ACC112 (cell line): ENCODE data around the gene TMEM131L.
"Not testable (repeated sequence)": the region's sequence is repeated elsewhere in the genome, so short reads cannot be mapped to it uniquely, and the experiment has no call there.

Experiments
- H2AFZ ChIP-seq: fragments of 200-600 bp; sonication (generic); one replicate; pipeline ENCODE4 v1.6.0; 2017; ENCODE audit warnings: antibody characterized with exemption, low read length; ENCODE audit not compliant: unreplicated experiment
- H3K27ac ChIP-seq: fragments of 200-600 bp; sonication (generic); 2 replicates; pipeline ENCODE4 v1.5.1; 2014; ENCODE audit warnings: low read depth, mild to moderate bottlenecking, antibody characterized with exemption, low read length, moderate library complexity
- H3K27me3 ChIP-seq: fragments of 200-600 bp; sonication (generic); 2 replicates; pipeline ENCODE4 v1.6.1; 2014; ENCODE audit warnings: mild to moderate bottlenecking, antibody characterized with exemption, low read length, moderate library complexity, mixed read lengths; ENCODE audit not compliant: insufficient read depth
- H3K36me3 ChIP-seq: fragments of 200-600 bp; sonication (generic); 2 replicates; pipeline ENCODE4 v1.6.1; 2016; ENCODE audit warnings: mild to moderate bottlenecking, antibody characterized with exemption, low read length, moderate library complexity, mixed read lengths; ENCODE audit not compliant: insufficient read depth
- H3K4me1 ChIP-seq: fragments of 200-600 bp; sonication (generic); one replicate; pipeline ENCODE4 v1.6.1; 2016; ENCODE audit warnings: low read length, mixed read lengths; ENCODE audit not compliant: insufficient read depth, unreplicated experiment, control insufficient read depth
- H3K4me3 ChIP-seq: fragments of 200-600 bp; sonication (generic); 2 replicates; pipeline ENCODE4 v1.5.1; 2014; ENCODE audit warnings: mild to moderate bottlenecking, low read depth, low read length
- H3K79me2 ChIP-seq: fragments of 200-600 bp; sonication (generic); one replicate; pipeline ENCODE4 v1.6.0; 2016; ENCODE audit warnings: low read length; ENCODE audit not compliant: control insufficient read depth, unreplicated experiment, insufficient read depth

TMEM131L gene

DNA sequence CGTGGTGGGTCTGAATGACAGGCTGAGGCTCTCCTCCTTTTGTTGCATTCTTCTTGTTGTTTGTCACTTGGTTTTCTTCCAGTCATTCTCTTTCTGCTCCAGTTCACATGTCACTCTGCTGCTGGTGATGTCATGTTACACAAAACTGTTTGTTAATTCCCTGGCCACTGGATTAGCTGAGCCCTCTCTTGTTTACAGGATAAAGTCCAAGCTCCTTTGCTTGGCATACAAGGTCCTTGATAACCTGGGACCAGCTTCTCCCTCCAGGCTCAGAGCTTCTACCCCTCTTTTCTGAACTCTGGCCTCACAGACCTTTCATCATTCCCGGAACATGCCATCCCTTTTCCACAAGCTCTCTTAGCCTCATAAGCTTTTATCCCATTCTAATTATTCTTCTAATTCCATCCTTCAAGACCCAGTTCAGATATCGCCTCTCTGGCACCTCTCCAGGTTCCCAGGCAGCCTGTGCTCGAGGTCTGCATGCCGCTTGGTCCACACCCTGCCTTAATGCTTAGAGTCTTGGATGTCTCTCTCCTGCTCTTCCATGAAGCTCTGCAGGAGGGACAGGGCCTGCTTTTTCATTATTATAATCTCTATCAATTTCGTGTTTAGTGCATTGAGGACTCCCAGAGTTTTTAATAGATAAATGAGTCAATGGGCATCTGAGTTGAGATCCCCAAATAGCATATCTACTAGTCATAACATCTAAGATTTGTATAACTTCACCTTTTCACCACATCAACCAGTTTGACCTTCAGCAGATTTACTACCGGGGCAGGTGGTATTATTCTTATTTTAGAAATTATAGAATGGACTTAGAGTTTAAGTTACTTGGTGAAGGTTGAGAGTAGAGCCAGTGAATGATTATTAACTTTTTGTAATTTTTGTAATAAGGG lies 98.7 kb downstream of the TMEM131L start:
- no peaks in the 10 kb centered on the region for H3K79me2 ChIP-seq
- no peak overlapping the region for H2AFZ ChIP-seq
- no peaks in the 10 kb centered on the region for H3K4me1 ChIP-seq
- peaks cover 12% of the 10 kb centered on the region for H3K36me3 ChIP-seq
- no peaks in the 10 kb centered on the region for H3K27me3 ChIP-seq
- no peak overlapping the region for H3K4me3 ChIP-seq
- H3K27ac ChIP-seq: no peak overlapping the region

DNA sequence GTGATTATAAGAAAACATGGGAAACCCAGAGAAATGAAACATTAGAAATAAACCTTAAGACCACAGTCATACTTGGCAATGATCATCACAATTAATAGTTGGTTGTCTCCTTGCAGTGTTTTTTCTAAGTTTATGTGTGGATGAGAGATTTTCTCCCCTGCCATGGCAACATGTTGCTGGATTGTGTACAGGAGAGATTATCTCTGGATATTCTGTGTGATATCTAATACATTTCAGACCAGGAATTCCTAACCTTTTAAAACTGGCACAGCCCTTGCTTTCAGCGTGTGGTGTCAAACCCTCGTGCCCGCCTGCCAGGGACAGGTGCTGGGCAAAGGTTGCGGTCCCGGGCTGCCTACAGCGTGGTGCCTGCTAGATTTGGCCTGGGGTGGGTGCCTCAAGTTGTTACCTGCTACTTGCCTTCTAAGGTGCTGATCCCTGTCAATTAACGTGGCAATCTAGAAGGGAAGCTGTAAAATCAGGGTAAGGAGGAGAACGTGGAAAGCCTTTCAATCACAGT lies 100.5 kb downstream of the TMEM131L start:
- H3K27ac ChIP-seq: no peak overlapping the region
- H2AFZ ChIP-seq: no peak overlapping the region
- H3K36me3 ChIP-seq: no peaks in the 10 kb centered on the region
- H3K79me2 ChIP-seq: no peaks in the 10 kb centered on the region
- no peaks in the 10 kb centered on the region for H3K27me3 ChIP-seq
- H3K4me3 ChIP-seq: no peak overlapping the region
- H3K4me1 ChIP-seq: no peaks in the 10 kb centered on the region

- H3K27me3 ChIP-seq, H3K4me3 ChIP-seq, H3K36me3 ChIP-seq, H3K4me1 ChIP-seq, H3K79me2 ChIP-seq, H2AFZ ChIP-seq, H3K27ac ChIP-seq: not testable (repeated sequence)
These were observed 101.5 kb downstream of the TMEM131L start for GRCh38 chr4:153567660-153568059.

- H3K4me3 ChIP-seq: no peak overlapping the region
- H3K27me3 ChIP-seq: no peaks in the 10 kb centered on the region
- H3K4me1 ChIP-seq: peaks cover 9% of the 10 kb centered on the region
- H3K27ac ChIP-seq: no peak overlapping the region
- H3K36me3 ChIP-seq: no peaks in the 10 kb centered on the region
- H3K79me2 ChIP-seq: no peaks in the 10 kb centered on the region
- no peak overlapping the region for H2AFZ ChIP-seq
These were observed 104.2 kb downstream of the TMEM131L start for GRCh38 chr4:153570228-153570973.

- H3K27ac ChIP-seq: no peak overlapping the region
These were observed 104.9 kb downstream of the TMEM131L start for GRCh38 chr4:153571006-153571545.

DNA sequence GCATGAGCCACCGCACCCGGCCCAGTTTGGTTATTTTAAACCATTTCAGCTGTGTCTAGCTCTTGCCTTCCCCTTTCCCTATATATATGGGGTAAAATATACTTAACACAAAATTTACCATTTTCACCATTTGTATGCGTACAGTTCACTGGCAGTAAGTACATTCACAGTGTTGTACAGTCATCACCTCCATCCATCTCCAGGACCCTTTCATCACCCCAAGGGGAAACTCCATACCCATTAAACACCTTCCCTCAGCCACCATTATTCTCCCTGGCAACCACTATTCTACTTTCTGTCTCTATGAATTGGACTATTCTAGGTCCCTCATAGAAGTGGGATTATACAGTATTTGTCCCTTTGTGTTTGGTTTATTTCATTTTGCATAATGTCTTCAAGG lies 106.4 kb downstream of the TMEM131L start:
- peaks cover 9% of the 10 kb centered on the region for H3K4me1 ChIP-seq
- H2AFZ ChIP-seq: no peak overlapping the region
- H3K4me3 ChIP-seq: no peak overlapping the region
- H3K79me2 ChIP-seq: no peaks in the 10 kb centered on the region
- H3K27ac ChIP-seq: no peak overlapping the region
- no peaks in the 10 kb centered on the region for H3K36me3 ChIP-seq
- H3K27me3 ChIP-seq: no peaks in the 10 kb centered on the region

More at GRCh38 chr4:153571006-153571545, 104.9 kb downstream of the TMEM131L start:
- Histone ChIP-seq H3K36me3 (no peaks in the 10 kb centered on the region), H3K27me3 (no peaks in the 10 kb centered on the region), H3K4me3 (no peak overlapping the region), H3K4me1 (peaks cover 9% of the 10 kb centered on the region), H3K79me2 (no peaks in the 10 kb centered on the region), H2AFZ (no peak overlapping the region)

DNA sequence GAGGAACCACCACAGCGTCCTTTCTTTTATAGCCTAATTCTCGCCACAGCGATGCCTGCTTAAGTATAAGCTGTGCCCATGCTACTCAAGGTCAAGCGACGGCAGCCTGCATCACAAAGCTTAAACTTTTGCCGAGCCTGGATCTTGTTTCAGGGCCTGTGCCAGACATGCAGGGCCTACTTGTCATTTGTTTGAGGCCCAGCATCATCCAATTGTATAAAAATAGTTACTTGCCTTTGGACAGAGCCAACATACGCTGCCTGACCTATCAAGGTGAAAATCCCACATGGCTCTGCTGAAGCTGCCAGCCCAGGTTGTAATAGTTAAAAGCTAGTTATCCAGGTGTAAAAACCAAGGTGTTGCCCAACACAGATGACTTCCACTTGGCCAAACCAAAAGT lies 107.1 kb downstream of the TMEM131L start:
- Histone ChIP-seq H3K4me3 (no peak overlapping the region), H3K79me2 (no peaks in the 10 kb centered on the region), H3K4me1 (peaks cover 9% of the 10 kb centered on the region), H3K27me3 (no peaks in the 10 kb centered on the region), H3K36me3 (no peaks in the 10 kb centered on the region), H3K27ac (no peak overlapping the region), H2AFZ (no peak overlapping the region)

DNA sequence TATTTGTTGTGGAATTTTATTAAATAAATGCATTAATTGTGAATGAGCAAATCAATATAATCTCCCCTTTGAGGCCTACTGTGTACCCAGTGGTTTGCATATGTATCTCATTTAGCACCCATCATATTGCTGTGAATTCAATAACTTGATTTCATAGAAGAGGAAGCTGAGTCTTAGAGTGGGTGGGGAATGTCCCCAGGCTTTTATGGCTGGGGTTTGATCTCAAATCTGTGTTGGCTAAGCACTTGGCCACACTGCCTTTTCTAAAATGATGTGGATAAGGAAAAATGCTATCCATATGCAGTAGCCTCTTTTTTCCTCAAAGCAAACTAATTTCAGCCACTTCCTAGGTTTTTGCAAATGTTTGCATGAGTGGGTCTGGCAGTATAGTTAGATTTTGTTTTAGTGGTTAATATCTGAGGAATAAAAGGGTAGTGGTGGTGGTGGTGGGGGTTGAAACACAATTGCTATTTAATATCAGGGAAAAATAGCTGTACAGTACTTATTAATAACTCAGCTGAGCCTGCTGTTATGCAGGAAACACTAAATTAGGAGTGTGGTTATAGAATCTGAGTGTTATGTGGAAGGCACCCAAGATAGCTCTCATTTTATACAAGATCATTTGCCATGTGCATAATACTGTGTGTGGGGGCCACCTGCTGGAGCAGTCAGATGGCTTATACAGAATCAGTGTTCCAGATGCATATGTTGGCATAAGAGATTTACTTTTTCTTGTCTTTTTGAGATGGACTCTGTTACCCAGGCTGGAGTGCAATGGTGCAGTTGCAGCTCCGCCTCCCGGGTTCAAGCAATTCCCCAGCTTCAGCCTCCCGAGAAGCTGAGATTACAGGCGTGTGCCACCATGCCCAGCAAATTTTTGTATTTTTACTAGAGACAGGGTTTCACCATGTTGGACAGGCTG lies 108.0 kb downstream of the TMEM131L start:
- H3K27me3 ChIP-seq: no peaks in the 10 kb centered on the region
- H3K79me2 ChIP-seq: no peaks in the 10 kb centered on the region
- no peak overlapping the region for H3K4me3 ChIP-seq
- no peak overlapping the region for H2AFZ ChIP-seq
- peaks cover 9% of the 10 kb centered on the region for H3K4me1 ChIP-seq
- H3K27ac ChIP-seq: no peak overlapping the region
- H3K36me3 ChIP-seq: no peaks in the 10 kb centered on the region

- H3K4me3 ChIP-seq: no peak overlapping the region
- H3K27ac ChIP-seq: no peak overlapping the region
- no peaks in the 10 kb centered on the region for H3K27me3 ChIP-seq
- no peaks in the 10 kb centered on the region for H3K79me2 ChIP-seq
- H2AFZ ChIP-seq: no peak overlapping the region
- H3K4me1 ChIP-seq: peaks cover 9% of the 10 kb centered on the region
- H3K36me3 ChIP-seq: no peaks in the 10 kb centered on the region
These were observed 110.2 kb downstream of the TMEM131L start for GRCh38 chr4:153576443-153576774.

- Histone ChIP-seq H3K36me3 (no peaks in the 10 kb centered on the region), H3K4me1 (peaks cover 9% of the 10 kb centered on the region), H2AFZ (no peak overlapping the region), H3K27me3 (no peaks in the 10 kb centered on the region), H3K27ac (no peak overlapping the region), H3K4me3 (no peak overlapping the region), H3K79me2 (no peaks in the 10 kb centered on the region)
These were observed 110.9 kb downstream of the TMEM131L start for GRCh38 chr4:153577053-153577452.
